ENCODE data around the gene ST6GALNAC1.
"Not testable (repeated sequence)": the region's sequence is repeated elsewhere in the genome, so short reads cannot be mapped to it uniquely, and the experiment has no call there.

GRCh38 chr17:76614064-76614759 is 29.3 kb downstream of the ST6GALNAC1 start:
- not testable (repeated sequence) for TF ChIP-seq EZH2 (IDR thresholded peaks at IDR 0.05; ENCODE audit: insufficient read depth, poor library complexity, severe bottlenecking); EZH2phosphoT487 (IDR thresholded peaks at IDR 0.05; ENCODE audit: insufficient read depth, low read depth)
